SU-DHL-6 (cell line): ENCODE data around the gene EIF5B.

ENCODE experiments used
- CTCF ChIP-seq: fragments of 200-600 bp; sonication (generic); IDR thresholded peaks from one replicate; pipeline ENCODE4 v1.5.1; 2017; ENCODE audit warnings: antibody characterized with exemption, mild to moderate bottlenecking, low read length, moderate library complexity; ENCODE audit not compliant: insufficient read depth, poor library complexity, severe bottlenecking
- EZH2phosphoT487 ChIP-seq: fragments of 200-600 bp; sonication (generic), shearing (Covaris generic); conservative IDR thresholded peaks from 2 replicates; pipeline ENCODE4 v1.6.1; 2018; ENCODE audit warnings: mild to moderate bottlenecking, antibody characterized with exemption, low read length, moderate library complexity, mixed read lengths

DNA sequence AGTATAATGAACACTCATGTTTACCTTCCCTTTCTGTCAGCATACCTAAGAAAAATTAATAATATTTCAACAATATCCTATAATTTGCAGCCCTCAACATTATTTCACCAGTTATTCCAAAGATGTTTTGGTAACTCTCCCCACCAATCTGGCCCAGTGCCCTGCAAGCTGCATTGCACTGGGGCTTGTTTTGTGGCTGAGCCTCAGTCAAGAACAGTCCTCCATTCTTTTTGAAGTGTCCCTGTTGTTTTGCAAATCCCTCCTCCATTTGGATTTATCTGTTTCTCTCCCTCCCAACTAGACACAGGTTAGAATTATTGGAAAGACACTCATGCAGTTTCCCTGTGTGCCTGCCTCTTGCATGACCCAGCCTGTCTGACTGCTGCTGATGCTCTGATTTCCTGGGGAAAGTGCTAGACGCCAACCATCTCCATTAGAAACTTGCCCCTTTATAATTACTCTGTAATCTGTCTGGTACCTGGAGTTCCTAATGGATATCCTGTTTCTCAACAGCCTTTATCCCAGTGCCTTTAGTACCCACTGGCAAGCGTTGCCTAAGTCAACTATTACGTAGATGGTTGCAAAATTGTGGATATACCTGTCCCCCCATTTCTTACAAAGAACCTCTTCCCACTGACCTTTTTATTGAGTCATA is 60.2 kb downstream of the EIF5B start:
- no peak for TF ChIP-seq CTCF
- no peak for TF ChIP-seq EZH2phosphoT487
